ENCODE measurements around the gene STK32B. TPM values are rescaled to one million over a fixed set of nuclear protein-coding genes. Genes with fewer than 3 reads are reported as not detected.

The STK32B gene
- total RNA-seq, 4 donors from 2014 or later = 1.6 to 3.4 (median 1.9) TPM

- intact Hi-C loops (cut with DNase I; ENCODE audit: low total_unique reads) = no loop called here
- TF ChIP-seq POLR2A (IDR thresholded peaks at IDR 0.05) = no peak
- TF ChIP-seq, protein P1, sequence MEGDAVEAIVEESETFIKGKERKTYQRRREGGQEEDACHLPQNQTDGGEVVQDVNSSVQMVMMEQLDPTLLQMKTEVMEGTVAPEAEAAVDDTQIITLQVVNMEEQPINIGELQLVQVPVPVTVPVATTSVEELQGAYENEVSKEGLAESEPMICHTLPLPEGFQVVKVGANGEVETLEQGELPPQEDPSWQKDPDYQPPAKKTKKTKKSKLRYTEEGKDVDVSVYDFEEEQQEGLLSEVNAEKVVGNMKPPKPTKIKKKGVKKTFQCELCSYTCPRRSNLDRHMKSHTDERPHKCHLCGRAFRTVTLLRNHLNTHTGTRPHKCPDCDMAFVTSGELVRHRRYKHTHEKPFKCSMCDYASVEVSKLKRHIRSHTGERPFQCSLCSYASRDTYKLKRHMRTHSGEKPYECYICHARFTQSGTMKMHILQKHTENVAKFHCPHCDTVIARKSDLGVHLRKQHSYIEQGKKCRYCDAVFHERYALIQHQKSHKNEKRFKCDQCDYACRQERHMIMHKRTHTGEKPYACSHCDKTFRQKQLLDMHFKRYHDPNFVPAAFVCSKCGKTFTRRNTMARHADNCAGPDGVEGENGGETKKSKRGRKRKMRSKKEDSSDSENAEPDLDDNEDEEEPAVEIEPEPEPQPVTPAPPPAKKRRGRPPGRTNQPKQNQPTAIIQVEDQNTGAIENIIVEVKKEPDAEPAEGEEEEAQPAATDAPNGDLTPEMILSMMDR (IDR thresholded peaks at IDR 0.05) = no peak
- H3K4me3 ChIP-seq (ENCODE audit: low read depth, poor library complexity, severe bottlenecking) = no peak overlapping the region
- DNase-seq (ENCODE audit: low spot score in 2 of 2) = no peak
- WGBS, 2 donors = 93 to 94% methylated on average over 3 of the region's 3 CpGs
Measured at GRCh38 chr4:5030927-5031326, 20.4 kb upstream of the STK32B start.

- TF ChIP-seq, protein P1 (IDR thresholded peaks at IDR 0.05) = no peak
- TF ChIP-seq POLR2A (IDR thresholded peaks at IDR 0.05) = no peak
- WGBS, 2 donors = 73 to 74% methylated on average over 5 of the region's 5 CpGs
- intact Hi-C loops (cut with DNase I; ENCODE audit: low total_unique reads) = no loop called here
- no peak overlapping the region for H3K4me3 ChIP-seq (ENCODE audit: low read depth, poor library complexity, severe bottlenecking)
- DNase-seq (ENCODE audit: low spot score in 2 of 2) = no peak
Measured at GRCh38 chr4:5032813-5033212, 18.5 kb upstream of the STK32B start.

- intact Hi-C loops (cut with DNase I; ENCODE audit: low total_unique reads) = no loop called here
- peak in 1 of 2 donors; percentile 85 for DNase-seq (ENCODE audit: low spot score in 2 of 2)
- 18 to 24% methylated on average over 10 of the region's 10 CpGs for WGBS, 2 donors
- TF ChIP-seq POLR2A (IDR thresholded peaks at IDR 0.05) = no peak
- TF ChIP-seq, protein P1 (IDR thresholded peaks at IDR 0.05) = no peak
- H3K4me3 ChIP-seq (ENCODE audit: low read depth, poor library complexity, severe bottlenecking) = no peak overlapping the region
Measured at GRCh38 chr4:5033281-5033841, 17.9 kb upstream of the STK32B start.

DNA sequence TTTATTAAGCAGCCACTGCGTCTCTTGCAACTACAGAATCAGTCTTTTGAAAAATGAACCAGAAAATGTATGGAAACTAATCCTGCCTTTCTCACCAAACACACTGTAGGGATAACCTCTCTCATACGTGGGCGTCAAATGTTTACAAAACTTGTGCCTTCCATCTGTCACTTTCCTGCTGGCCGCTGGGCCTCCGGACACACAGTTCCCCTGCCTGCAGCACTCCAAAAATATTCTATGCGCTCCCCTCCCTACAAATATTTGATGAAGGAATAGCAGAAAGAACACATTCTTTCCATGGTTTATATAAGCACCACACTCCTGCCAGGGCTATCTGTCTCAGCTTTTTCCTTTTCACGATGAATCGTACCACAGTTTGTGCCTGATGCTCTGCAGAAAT, 17.1 kb upstream of the STK32B start:
- 68 to 76% methylated on average over 8 of the region's 8 CpGs for WGBS, 2 donors
- TF ChIP-seq, protein P1 (IDR thresholded peaks at IDR 0.05) = no peak
- no peak for TF ChIP-seq POLR2A (IDR thresholded peaks at IDR 0.05)
- intact Hi-C loops (cut with DNase I; ENCODE audit: low total_unique reads) = no loop called here
- DNase-seq (ENCODE audit: low spot score in 2 of 2) = no peak
- no peak overlapping the region for H3K4me3 ChIP-seq (ENCODE audit: low read depth, poor library complexity, severe bottlenecking)

- H3K4me3 ChIP-seq (ENCODE audit: low read depth, poor library complexity, severe bottlenecking) = no peak overlapping the region
- intact Hi-C loops (cut with DNase I; ENCODE audit: low total_unique reads) = no loop called here
- 26 to 28% methylated on average over 5 of the region's 5 CpGs for WGBS, 2 donors
- DNase-seq (ENCODE audit: low spot score in 2 of 2) = peak in 1 of 2 donors; percentile 23
- TF ChIP-seq, protein P1 (IDR thresholded peaks at IDR 0.05) = no peak
- TF ChIP-seq POLR2A (IDR thresholded peaks at IDR 0.05) = no peak
Measured at GRCh38 chr4:5036239-5036638, 15.0 kb upstream of the STK32B start.

All from lower leg skin (tissue), 4 donors.